Stimulated activated memory B cell treated with anti-CD40 and anti-IgM and Interleukin-4, amounts not matched to agents 10 μg/mL and 1 μg/mL and 100 μg/mL, for 72 hours (primary cell): ENCODE data around the gene PCDHB10.
"Not testable (repeated sequence)": the region's sequence is repeated elsewhere in the genome, so short reads cannot be mapped to it uniquely, and the experiment has no call there.

Experiments used
- ATAC-seq: fragments of 150-1000 bp; cut with Tn5 transposase; 2 replicates; pipeline ENCODE4 v1.10.0; 2021
- H3K27ac Mint-ChIP-seq: one replicate; pipeline ENCODE4 v1.8.0; 2022; ENCODE audit warnings: mild to moderate bottlenecking, mixed read lengths
- H3K27me3 Mint-ChIP-seq: one replicate; pipeline ENCODE4 v1.8.0; 2022; ENCODE audit warnings: mixed read lengths
- H3K36me3 Mint-ChIP-seq: one replicate; pipeline ENCODE4 v1.8.0; 2022; ENCODE audit warnings: mixed read lengths
- H3K4me1 Mint-ChIP-seq: one replicate; pipeline ENCODE4 v1.8.0; 2022; ENCODE audit warnings: mixed read lengths
- H3K4me3 Mint-ChIP-seq: one replicate; pipeline ENCODE4 v1.8.0; 2022; ENCODE audit warnings: mild to moderate bottlenecking, moderate library complexity, mixed read lengths
- H3K9me3 Mint-ChIP-seq: one replicate; pipeline ENCODE4 v1.8.0; 2022; ENCODE audit warnings: mixed read lengths

The PCDHB10 gene

DNA sequence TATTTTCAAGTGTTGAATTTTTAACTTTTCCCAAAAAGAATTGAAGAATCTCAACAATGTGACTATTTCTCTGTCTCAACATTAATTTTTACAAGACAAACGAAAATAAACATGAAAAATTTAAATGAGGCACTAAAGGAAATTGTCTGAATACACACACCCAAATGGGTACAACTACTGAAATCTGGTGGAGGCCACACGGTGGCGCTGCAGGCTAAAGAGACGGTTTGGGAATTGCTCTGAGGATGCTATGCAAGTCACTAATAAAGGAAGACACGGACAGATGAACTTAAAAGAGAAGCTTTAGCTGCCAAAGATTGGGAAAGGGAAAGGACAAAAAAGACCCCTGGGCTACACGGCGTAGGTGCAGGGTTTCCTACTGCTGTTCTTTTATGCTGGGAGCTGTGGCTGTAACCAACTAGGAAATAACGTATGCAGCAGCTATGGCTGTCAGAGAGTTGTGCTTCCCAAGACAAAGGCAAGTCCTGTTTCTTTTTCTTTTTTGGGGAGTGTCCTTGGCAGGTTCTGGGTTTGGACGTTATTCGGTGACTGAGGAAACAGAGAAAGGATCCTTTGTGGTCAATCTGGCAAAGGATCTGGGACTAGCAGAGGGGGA lies at the start of gene PCDHB10:
TSS of gene PCDHB10 (plus strand) at position 244 of the 616 bp plus-strand sequence. CDS start at position 444, 200 bp downstream.
- peaks cover 7% of the 10 kb centered on the region for H3K36me3 Mint-ChIP-seq
- H3K9me3 Mint-ChIP-seq: peaks cover 11% of the 10 kb centered on the region
- H3K27me3 Mint-ChIP-seq: peaks cover 26% of the 10 kb centered on the region
- H3K27ac Mint-ChIP-seq: no peak within 1 kb of the TSS
- peaks cover 8% of the 10 kb centered on the region for H3K4me1 Mint-ChIP-seq
- no peak within 1 kb of the TSS for H3K4me3 Mint-ChIP-seq
- no peak for ATAC-seq

GRCh38 chr5:141149812-141150211 lies 42.3 kb upstream of the PCDHB10 start, which contains the start of gene PCDHB6:
PCDHB6 (plus strand) TSS chr5:141150057; CDS start chr5:141150258, 201 bp downstream.
- peaks cover 12% of the 10 kb centered on the region for H3K4me1 Mint-ChIP-seq
- no peak for ATAC-seq
- peaks cover 5% of the 10 kb centered on the region for H3K9me3 Mint-ChIP-seq
- H3K27me3 Mint-ChIP-seq: peaks cover 38% of the 10 kb centered on the region
- H3K36me3 Mint-ChIP-seq: no peaks in the 10 kb centered on the region
- H3K27ac Mint-ChIP-seq: no peak within 1 kb of the TSS
- peak within 1 kb of the TSS; percentile 31 for H3K4me3 Mint-ChIP-seq

DNA sequence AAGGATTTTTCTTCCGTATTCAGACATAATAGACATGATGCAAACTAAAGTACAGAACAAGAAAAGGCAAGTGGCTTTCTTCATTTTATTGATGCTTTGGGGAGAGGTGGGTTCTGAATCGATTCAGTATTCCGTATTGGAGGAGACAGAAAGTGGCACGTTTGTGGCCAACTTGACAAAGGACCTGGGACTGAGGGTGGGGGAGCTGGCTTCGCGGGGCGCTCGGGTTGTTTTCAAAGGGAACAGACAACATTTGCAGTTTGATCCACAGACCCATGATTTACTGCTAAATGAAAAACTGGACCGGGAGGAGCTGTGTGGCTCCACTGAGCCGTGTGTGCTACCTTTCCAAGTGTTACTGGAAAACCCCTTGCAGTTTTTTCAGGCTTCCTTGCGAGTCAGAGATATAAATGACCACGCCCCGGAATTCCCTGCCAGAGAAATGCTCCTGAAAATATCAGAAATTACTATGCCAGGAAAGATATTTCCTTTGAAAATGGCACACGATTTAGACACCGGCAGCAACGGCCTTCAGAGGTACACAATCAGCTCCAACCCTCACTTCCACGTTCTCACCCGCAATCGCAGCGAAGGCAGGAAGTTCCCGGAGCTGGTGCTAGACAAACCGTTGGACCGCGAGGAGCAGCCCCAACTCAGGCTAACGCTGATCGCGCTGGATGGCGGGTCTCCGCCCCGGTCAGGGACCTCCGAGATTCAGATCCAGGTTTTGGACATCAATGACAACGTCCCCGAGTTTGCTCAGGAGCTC lies 41.7 kb upstream of the PCDHB10 start:
- peaks cover 35% of the 10 kb centered on the region for H3K27me3 Mint-ChIP-seq
- peaks cover 5% of the 10 kb centered on the region for H3K9me3 Mint-ChIP-seq
- no peaks in the 10 kb centered on the region for H3K36me3 Mint-ChIP-seq
- H3K4me1 Mint-ChIP-seq: peaks cover 12% of the 10 kb centered on the region
- ATAC-seq: no peak
- H3K27ac Mint-ChIP-seq: no peak overlapping the region
- no peak overlapping the region for H3K4me3 Mint-ChIP-seq

DNA sequence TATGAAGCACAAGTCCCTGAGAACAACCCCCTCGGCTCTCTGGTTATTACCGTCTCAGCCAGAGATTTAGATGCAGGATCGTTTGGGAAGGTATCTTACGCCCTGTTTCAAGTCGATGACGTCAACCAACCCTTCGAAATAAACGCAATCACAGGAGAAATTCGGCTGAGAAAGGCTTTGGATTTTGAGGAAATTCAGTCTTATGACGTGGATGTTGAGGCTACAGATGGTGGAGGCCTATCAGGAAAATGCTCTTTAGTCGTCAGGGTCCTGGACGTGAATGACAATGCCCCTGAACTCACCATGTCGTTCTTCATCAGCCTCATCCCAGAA lies 41.2 kb upstream of the PCDHB10 start:
- Mint-ChIP-seq H3K4me3 (no peak overlapping the region), H3K36me3 (no peaks in the 10 kb centered on the region), H3K27ac (no peak overlapping the region), H3K4me1 (peaks cover 10% of the 10 kb centered on the region), H3K27me3 (peaks cover 39% of the 10 kb centered on the region), H3K9me3 (peaks cover 5% of the 10 kb centered on the region)
- ATAC-seq: no peak

- not testable (repeated sequence) for H3K9me3 Mint-ChIP-seq, H3K27ac Mint-ChIP-seq, H3K4me1 Mint-ChIP-seq, ATAC-seq, H3K36me3 Mint-ChIP-seq, H3K4me3 Mint-ChIP-seq
- peaks cover 46% of the 10 kb centered on the region for H3K27me3 Mint-ChIP-seq
These were observed 40.5 kb upstream of the PCDHB10 start for GRCh38 chr5:141151632-141152031.

GRCh38 chr5:141152096-141152495 lies 40.1 kb upstream of the PCDHB10 start:
- not testable (repeated sequence) for H3K9me3 Mint-ChIP-seq, H3K4me3 Mint-ChIP-seq, ATAC-seq, H3K4me1 Mint-ChIP-seq, H3K36me3 Mint-ChIP-seq, H3K27ac Mint-ChIP-seq
- peaks cover 50% of the 10 kb centered on the region for H3K27me3 Mint-ChIP-seq

DNA sequence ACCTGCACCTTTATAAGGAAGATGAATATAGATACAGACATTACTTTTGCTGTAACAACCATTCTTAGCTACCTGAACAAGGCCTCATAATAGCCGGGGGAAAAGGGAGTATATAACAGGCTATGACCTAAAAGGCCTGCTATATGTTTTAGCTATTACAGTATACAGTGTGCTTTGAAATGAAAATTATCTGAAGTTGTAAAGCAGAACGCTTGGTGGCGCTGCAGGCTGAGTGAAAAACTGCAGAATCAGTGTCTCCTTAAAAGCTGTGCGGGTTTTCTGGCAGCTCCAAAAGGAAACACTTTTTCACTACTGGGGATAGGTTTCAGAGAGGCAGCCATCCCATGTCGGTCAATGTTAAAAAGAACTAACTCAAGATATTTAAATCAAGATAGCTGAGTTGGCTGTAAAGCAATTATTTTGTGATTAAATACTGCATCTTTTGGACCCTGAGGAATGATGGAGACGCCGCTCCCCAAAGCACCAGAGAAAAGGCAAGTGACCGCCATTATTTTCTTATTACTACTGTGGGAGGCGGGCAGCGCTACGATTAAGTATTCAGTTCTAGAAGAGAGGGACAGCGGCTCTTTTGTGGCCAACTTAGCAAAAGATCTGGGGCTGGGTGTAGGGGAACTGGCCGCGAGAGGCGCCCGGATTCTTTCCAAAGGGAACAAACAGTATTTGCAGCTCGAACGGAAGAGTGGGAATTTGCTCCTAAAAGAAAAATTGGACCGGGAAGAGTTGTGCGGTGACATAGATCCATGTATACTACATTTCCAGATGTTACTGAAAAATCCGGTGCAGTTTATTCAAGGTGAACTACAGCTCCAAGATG lies 36.4 kb upstream of the PCDHB10 start:
- no peak overlapping the region for H3K4me3 Mint-ChIP-seq
- H3K27ac Mint-ChIP-seq: no peak overlapping the region
- no peak for ATAC-seq
- H3K36me3 Mint-ChIP-seq: no peaks in the 10 kb centered on the region
- peaks cover 42% of the 10 kb centered on the region for H3K27me3 Mint-ChIP-seq
- peaks cover 5% of the 10 kb centered on the region for H3K9me3 Mint-ChIP-seq
- H3K4me1 Mint-ChIP-seq: no peaks in the 10 kb centered on the region

DNA sequence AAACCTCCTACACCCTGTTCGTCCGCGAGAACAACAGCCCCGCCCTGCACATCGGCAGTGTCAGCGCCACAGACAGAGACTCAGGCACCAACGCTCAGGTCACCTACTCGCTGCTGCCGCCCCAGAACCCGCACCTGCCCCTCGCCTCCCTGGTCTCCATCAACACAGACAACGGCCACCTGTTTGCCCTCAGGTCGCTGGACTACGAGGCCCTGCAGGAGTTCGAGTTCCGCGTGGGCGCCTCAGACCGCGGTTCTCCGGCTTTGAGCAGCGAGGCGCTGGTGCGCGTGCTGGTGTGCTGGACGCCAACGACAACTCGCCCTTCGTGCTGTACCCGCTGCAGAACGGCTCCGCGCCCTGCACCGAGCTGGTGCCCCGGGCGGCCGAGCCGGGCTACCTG lies 34.8 kb upstream of the PCDHB10 start:
- not testable (repeated sequence) for H3K36me3 Mint-ChIP-seq, ATAC-seq, H3K4me3 Mint-ChIP-seq, H3K27ac Mint-ChIP-seq, H3K4me1 Mint-ChIP-seq, H3K9me3 Mint-ChIP-seq
- H3K27me3 Mint-ChIP-seq: peaks cover 38% of the 10 kb centered on the region

DNA sequence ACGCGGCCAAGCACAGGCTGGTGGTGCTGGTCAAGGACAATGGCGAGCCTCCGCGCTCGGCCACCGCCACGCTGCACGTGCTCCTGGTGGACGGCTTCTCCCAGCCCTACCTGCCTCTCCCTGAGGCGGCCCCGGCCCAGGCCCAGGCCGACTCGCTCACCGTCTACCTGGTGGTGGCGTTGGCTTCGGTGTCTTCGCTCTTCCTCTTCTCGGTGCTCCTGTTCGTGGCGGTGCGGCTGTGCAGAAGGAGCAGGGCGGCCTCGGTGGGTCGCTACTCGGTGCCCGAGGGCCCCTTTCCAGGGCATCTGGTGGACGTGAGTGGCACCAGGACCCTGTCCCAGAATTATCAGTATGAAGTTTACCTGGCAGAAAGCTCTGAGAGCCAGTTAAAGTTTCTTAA lies 34.3 kb upstream of the PCDHB10 start:
- H3K9me3 Mint-ChIP-seq, H3K4me1 Mint-ChIP-seq, ATAC-seq, H3K27ac Mint-ChIP-seq, H3K36me3 Mint-ChIP-seq, H3K4me3 Mint-ChIP-seq: not testable (repeated sequence)
- H3K27me3 Mint-ChIP-seq: peaks cover 33% of the 10 kb centered on the region

DNA sequence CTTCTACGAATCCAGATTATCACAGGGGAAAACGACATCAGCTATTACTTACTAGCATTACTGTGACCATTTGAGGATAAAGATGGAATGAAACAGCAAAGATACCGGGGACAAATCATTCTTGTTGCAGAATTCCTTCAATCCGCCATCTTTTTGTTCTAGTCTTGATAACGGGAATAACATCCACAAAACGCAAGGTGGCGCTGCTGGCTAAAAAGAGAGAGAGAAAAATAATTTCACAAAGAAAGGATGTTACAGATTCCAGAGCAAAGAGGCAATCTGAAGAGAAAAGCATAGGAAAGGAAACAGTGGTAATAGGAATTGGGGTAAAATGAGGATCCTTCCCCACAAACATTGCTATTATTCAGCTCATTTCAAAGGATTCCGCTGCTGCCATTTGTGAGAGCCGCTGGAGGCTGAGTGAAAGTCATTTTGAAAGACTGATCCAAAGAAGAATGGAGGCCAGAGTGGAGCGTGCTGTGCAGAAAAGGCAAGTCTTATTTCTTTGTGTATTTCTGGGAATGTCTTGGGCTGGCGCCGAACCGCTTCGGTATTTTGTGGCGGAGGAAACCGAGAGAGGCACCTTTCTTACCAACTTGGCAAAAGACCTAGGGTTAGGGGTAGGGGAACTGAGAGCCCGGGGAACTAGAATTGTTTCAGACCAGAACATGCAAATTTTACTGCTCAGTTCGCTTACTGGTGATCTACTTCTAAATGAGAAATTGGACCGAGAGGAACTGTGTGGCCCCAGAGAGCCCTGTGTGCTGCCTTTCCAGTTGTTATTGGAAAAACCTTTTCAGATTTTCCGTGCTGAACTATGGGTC lies 19.6 kb upstream of the PCDHB10 start, which contains the start of gene PCDHB7:
TSS of gene PCDHB7 (plus strand) at position 264 of the 824 bp plus-strand sequence. CDS start at position 456, 192 bp downstream.
- H3K27me3 Mint-ChIP-seq: peaks cover 30% of the 10 kb centered on the region
- no peak within 1 kb of the TSS for H3K4me3 Mint-ChIP-seq
- H3K9me3 Mint-ChIP-seq: peaks cover 3% of the 10 kb centered on the region
- no peaks in the 10 kb centered on the region for H3K4me1 Mint-ChIP-seq
- no peak within 1 kb of the TSS for H3K27ac Mint-ChIP-seq
- H3K36me3 Mint-ChIP-seq: no peaks in the 10 kb centered on the region
- ATAC-seq: no peak

GRCh38 chr5:141174291-141175104 lies 17.7 kb upstream of the PCDHB10 start:
- H3K9me3 Mint-ChIP-seq, H3K27ac Mint-ChIP-seq, H3K4me3 Mint-ChIP-seq, ATAC-seq, H3K36me3 Mint-ChIP-seq, H3K4me1 Mint-ChIP-seq: not testable (repeated sequence)
- peaks cover 12% of the 10 kb centered on the region for H3K27me3 Mint-ChIP-seq

DNA sequence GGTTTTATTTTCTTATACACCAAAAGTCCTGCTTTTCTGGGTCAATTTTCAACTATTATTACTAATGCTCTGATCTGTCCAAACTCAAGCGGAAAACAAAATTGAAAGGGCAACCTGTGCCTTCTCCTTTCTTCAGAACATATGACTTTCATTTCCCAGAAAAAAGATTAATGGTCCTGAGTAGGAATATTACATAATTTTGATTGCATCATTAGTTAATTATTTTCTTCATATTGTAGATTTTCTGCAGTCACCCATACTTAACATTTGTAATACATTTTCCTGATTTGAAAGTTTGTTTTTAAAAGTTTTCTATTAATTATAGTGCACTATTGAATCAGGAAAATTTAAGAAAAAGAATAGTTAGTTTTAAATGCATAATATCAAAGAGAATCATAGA lies 16.2 kb upstream of the PCDHB10 start:
- ATAC-seq: no peak
- Mint-ChIP-seq H3K27me3 (peaks cover 6% of the 10 kb centered on the region), H3K4me3 (no peak overlapping the region)

GRCh38 chr5:141177577-141178191 lies 14.5 kb upstream of the PCDHB10 start, which contains the start of gene PCDHB8:
PCDHB8 (plus strand) TSS chr5:141177790; CDS start chr5:141178035, 245 bp downstream.
- not testable (repeated sequence) for H3K27ac Mint-ChIP-seq, ATAC-seq, H3K4me1 Mint-ChIP-seq, H3K4me3 Mint-ChIP-seq, H3K9me3 Mint-ChIP-seq, H3K36me3 Mint-ChIP-seq
- peaks cover 13% of the 10 kb centered on the region for H3K27me3 Mint-ChIP-seq

More for the DNA sequence above, 16.2 kb upstream of the PCDHB10 start:
- Mint-ChIP-seq H3K9me3 (no peaks in the 10 kb centered on the region), H3K4me1 (no peaks in the 10 kb centered on the region), H3K27ac (no peak overlapping the region), H3K36me3 (no peaks in the 10 kb centered on the region)

DNA sequence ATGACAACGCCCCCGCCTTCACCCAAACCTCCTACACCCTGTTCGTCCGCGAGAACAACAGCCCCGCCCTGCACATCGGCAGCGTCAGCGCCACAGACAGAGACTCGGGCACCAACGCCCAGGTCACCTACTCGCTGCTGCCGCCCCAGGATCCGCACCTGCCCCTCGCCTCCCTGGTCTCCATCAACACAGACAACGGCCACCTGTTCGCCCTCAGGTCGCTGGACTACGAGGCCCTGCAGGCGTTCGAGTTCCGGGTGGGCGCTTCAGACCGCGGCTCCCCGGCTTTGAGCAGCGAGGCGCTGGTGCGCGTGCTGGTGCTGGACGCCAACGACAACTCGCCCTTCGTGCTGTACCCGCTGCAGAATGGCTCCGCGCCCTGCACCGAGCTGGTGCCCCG lies 12.8 kb upstream of the PCDHB10 start:
- H3K4me3 Mint-ChIP-seq, H3K27ac Mint-ChIP-seq, H3K36me3 Mint-ChIP-seq, ATAC-seq, H3K4me1 Mint-ChIP-seq, H3K9me3 Mint-ChIP-seq: not testable (repeated sequence)
- H3K27me3 Mint-ChIP-seq: peaks cover 24% of the 10 kb centered on the region
